Tongue (tissue), 2 donors: ENCODE measurements around the gene LTBP1. TPM values are rescaled to one million over a fixed set of nuclear protein-coding genes. Genes with fewer than 3 reads are reported as not detected.

Source experiments
- DNase-seq: peaks from one replicate; pipeline ENCODE4 v3.0.0-alpha.2; 2015
- total RNA-seq: library from RNA; depleted of rRNA; stranded (reverse); fragments of >200 nt; gene quantifications from one replicate; pipeline ENCODE4 v1.2.3, GENCODE V29; 2014

Gene LTBP1
- total RNA-seq, 1 donor from 2014 or later: 167 TPM

- DNase-seq: no peak
These were observed 256.1 kb downstream of the LTBP1 start for GRCh38 chr2:33202641-33203522.

- DNase-seq: no peak
These were observed 258.2 kb downstream of the LTBP1 start for GRCh38 chr2:33204945-33205344.

DNA sequence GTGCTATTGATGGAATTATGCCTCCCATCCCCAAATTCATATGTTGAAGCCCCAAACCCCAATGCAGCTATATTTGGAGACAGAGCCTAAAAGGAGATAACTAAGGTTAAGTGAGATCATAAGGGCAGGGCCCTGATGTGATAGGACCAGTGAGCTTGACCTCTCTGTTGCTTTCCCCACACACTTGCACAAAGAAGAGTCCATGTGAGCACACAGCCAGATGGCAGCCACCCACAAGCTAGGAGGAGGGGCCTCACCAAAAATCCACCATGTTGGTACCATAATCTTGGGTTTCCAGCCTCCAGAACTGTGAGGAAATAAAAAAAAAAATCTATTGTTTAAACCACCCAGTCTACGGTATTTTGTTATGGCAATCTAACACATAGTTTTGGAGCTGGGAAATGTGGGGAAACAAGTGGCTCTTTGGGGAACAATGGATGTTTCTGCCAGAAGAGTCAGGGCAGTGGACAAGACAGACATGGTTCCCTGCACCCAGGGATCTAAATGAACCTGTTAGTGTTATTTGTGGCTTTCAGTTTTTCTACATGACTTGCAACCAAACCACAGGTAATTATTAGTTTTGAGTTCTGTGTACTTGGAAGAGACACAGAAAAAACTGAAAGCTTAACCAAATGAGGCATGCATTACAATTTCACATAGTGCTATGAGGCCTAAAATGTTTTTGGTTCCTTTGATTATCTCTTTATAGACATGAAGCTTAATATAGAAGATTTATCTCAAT lies 259.1 kb downstream of the LTBP1 start:
- DNase-seq: no peak

DNA sequence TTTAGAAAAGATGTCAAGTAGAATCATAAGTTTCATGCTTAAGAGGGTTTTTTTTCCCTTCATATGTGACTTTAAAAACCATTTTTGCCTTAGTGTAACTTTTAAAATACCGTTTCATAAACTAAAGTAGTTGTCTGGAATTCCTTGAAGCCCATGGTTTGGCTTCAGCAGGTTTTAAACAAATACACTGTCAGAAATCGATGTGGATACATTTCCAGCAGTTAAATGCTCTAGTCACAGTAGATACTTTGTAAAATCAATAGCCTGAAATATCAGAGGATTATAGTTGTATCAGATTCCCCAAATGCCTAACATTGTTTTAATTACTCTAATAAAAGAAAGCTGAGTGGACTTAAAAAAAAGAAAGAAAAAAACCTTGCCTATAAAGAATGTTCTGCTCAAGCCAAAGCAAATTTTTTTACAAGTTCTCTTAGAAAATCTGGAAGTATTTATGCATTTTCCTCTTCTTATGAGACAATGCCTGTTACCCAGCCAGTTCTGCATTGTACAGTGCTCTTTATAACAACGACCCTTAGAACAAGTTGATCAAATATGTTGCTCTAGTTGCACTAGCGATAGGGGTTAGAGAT lies 260.5 kb downstream of the LTBP1 start:
- peak; percentile 42 for DNase-seq

DNA sequence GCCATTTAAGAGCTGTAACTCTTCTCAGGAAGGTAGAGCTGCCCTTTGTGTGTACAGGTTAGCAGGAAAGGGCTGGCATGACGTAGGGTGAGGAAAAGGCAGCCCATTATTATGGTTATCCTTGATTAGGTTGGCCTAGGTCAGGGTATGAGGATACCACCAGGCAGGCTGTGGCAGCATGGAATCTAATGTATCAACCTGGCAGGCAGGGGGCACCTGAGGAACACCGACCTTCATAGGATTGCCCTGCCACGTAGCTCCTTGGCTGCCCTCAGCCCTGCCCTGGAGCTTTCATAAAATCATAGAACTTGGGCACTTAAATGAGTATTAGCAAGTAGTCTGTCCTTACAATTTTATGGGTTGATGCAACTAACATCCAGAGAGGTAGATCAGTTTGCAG lies 261.6 kb downstream of the LTBP1 start:
- DNase-seq: no peak

DNA sequence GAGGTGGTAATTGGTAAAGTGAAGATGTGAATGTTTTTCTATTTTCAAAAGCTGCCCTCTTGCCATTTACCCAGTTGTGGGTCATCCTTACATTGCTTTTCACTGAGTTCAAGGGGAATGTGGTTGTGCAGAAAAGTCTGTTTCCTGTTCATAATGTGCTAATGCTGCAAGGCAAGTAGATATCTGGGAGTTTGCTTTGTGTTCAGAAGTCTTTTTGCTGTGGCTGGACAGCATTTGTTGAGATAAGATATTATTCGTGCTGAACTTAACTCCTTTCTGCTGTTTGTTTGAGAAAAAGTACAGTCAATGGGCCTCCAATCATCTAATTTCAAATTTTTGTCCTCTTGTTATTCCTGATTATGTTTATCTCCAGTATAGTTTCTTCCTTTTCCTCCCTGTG lies 263.2 kb downstream of the LTBP1 start:
- DNase-seq: no peak

- no peak for DNase-seq
These were observed 263.9 kb downstream of the LTBP1 start for GRCh38 chr2:33210626-33211025.

DNA sequence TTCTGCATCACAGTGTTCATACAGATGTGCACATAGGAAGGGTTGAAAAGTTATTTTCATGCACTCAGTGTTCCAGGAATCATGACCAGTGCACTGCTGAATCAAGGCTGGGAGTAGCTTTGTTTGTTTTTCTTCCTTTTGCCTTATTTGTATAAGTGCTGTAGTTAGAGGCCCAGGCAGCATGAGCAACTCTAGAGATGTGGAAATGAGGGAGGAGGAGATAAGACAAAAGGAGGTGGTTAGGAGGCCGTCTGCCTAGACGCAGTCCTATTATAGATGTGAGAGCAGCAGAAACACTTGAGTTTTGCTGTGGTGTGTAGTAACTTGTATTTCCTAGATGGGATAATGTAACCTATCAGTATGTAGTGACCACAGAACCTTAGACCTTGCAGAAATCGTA lies 265.4 kb downstream of the LTBP1 start:
- no peak for DNase-seq

DNA sequence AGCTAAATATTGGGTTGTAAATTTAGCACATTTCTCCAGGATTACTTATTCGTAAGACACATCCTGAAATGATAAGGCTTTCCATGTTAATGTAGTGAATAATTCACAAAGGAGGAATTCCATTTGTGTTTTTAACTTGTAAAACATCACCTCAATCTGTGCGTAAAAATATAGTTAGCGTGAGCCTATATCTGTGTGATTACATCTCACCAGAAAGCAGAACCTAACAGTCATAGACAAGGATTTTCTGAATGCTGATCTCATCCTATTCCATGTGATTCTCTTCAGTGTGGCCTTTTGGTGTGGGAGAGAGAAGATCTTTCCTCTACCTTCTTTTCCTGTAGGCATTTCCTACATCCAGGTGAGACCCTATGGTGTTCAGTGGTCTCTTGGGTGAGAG lies 266.5 kb downstream of the LTBP1 start:
- no peak for DNase-seq

- peak; percentile 33 for DNase-seq
These were observed 266.9 kb downstream of the LTBP1 start for GRCh38 chr2:33213648-33214047.

DNA sequence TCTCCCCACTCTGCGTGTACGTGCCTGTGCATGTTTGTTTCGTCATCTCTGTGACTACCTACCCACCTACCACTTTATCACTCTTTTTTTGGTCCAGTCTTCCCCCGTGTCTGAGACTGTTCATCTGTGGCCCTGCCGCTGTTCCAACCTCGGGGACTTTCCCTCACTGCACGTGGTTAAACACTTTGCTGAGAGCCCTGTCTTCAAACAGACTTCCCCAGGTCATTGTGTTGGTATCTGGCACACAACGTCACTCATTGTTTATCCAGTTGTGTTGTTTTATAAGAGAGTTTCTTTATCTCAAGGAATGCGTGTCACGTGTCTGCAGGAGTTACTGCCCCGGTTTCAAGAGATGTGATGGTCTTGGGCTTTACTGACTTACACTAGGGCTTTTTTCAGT lies 267.7 kb downstream of the LTBP1 start:
- no peak for DNase-seq

- no peak for DNase-seq
These were observed 268.1 kb downstream of the LTBP1 start for GRCh38 chr2:33214857-33215256.

GRCh38 chr2:33215299-33215698 lies 268.5 kb downstream of the LTBP1 start:
- no peak for DNase-seq

- DNase-seq: no peak
These were observed 269.2 kb downstream of the LTBP1 start for GRCh38 chr2:33215983-33216382.

GRCh38 chr2:33216508-33217182 lies 269.9 kb downstream of the LTBP1 start:
- no peak for DNase-seq

DNA sequence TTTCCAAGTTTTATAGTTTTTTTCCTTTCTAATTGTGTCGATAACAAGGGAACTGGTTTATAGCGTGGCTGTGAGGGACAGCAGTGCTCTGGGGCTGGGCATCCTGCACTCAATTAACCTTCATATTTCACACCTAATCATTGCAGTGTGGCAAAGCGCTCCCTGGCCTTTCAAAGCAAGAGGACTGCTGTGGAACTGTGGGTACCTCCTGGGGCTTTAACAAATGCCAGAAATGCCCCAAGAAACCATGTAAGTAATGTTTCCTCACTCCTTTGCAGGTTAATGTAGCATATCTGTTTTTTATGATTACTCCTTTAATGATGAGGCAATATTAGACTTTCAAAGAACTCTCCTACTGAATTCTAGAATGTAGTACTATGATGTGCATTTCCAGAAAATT lies 270.7 kb downstream of the LTBP1 start:
- no peak for DNase-seq

- DNase-seq: no peak
These were observed 272.4 kb downstream of the LTBP1 start for GRCh38 chr2:33219114-33219513.

DNA sequence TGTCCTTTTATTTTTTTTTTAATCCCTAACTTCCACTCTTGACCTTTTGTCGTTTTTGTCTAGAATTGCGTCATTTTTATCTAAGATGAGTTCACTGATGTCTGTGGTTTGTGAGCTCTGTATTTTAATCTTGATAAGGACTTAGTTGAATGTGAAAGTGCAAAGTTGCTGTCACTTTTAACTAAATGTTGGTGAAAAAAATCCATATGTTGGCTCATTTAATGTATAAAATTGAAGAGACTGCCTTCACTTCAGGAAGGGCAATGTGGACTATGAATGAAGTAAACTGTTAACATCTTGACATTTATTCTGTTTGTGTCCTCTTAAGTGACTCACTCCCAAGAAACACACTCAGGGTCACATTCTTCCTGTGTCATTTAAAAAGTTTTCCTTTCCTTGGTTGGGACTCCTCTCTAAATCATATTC lies 273.1 kb downstream of the LTBP1 start:
- DNase-seq: no peak

GRCh38 chr2:33220533-33220932 lies 273.8 kb downstream of the LTBP1 start:
- DNase-seq: no peak

GRCh38 chr2:33221046-33221784 lies 274.5 kb downstream of the LTBP1 start:
- no peak for DNase-seq

GRCh38 chr2:33222309-33222708 lies 275.6 kb downstream of the LTBP1 start:
- DNase-seq: no peak

- DNase-seq: no peak
These were observed 277.1 kb downstream of the LTBP1 start for GRCh38 chr2:33223856-33224255.
